H1 (cell line): ENCODE results near the gene DERL2. TPM values are rescaled to one million over a fixed set of nuclear protein-coding genes. Genes with fewer than 3 reads are reported as not detected.

Source experiments
- CTCF ChIA-PET: fragments of 300-600 bp; sonication (Branson Sonifier 250); formaldehyde crosslinking; loops from one replicate; lab custom pipeline; 2021; ENCODE audit not compliant: partially characterized antibody; lab: Charles Lee
- POLR2A ChIA-PET: fragments of 300-600 bp; sonication (Branson Sonifier 250); formaldehyde crosslinking; loops from one replicate; lab custom pipeline; 2021; ENCODE audit warnings: inconsistent platforms; ENCODE audit not compliant: partially characterized antibody; lab: Charles Lee
- DNase-seq, 2 experiments: peaks; one replicate each; pipeline versions ENCODE4 v3.0.0 to v3.0.0-alpha.2; 2010 to 2022; ENCODE audit warnings: low spot score in 2 of 2, low read depth in 1 of 2, mixed read lengths in 1 of 2
- FAIRE-seq: peaks from 2 replicates; lab custom pipeline; 2011; peaks lifted over from hg19 to GRCh38; lab: Jason Lieb, UNC
- H2AFZ ChIP-seq: 2 replicates; pipeline ENCODE4 v1.8.1; 2012; ENCODE audit warnings: low read length, inconsistent platforms
- H2AK5ac ChIP-seq: 2 replicates; pipeline ENCODE4 v1.6.1; 2013; ENCODE audit warnings: low read depth, low read length
- H2BK120ac ChIP-seq: replicated peaks from 2 replicates; pipeline ENCODE3; 2013; ENCODE audit warnings: low read depth, low read length, inconsistent platforms
- H2BK12ac ChIP-seq: 2 replicates; pipeline ENCODE4 v1.6.1; 2013; ENCODE audit warnings: low read depth, low read length
- H2BK15ac ChIP-seq: 2 replicates; pipeline ENCODE4 v1.6.1; 2013; ENCODE audit warnings: low read length
- H2BK20ac ChIP-seq: 2 replicates; pipeline ENCODE4 v1.6.1; 2013; ENCODE audit warnings: low read length
- H2BK5ac ChIP-seq: 2 replicates; pipeline ENCODE4 v1.6.1; 2013; ENCODE audit warnings: low read depth, low read length
- H3K14ac ChIP-seq: 2 replicates; pipeline ENCODE4 v1.6.1; 2013; ENCODE audit warnings: inconsistent platforms; ENCODE audit not compliant: insufficient read length
- H3K18ac ChIP-seq: 2 replicates; pipeline ENCODE4 v1.6.1; 2013; ENCODE audit warnings: low read length; ENCODE audit errors: extremely low read depth
- H3K23ac ChIP-seq: 2 replicates; pipeline ENCODE4 v1.6.1; 2013; ENCODE audit warnings: inconsistent platforms; ENCODE audit not compliant: insufficient read length
- H3K23me2 ChIP-seq: 2 replicates; pipeline ENCODE4 v1.6.1; 2013; ENCODE audit warnings: low read depth, low read length
- H3K27ac ChIP-seq: 2 replicates; pipeline ENCODE4 v1.6.1; 2011; ENCODE audit warnings: low read depth, low read length, inconsistent platforms
- H3K27me3 ChIP-seq, 4 experiments: replicated peaks in 1 of 4; 1 replicate in 1 of 4; 2 replicates in 3 of 4; pipeline versions ENCODE4 v1.6.1 to v1.8.1; 2011 to 2013; ENCODE audit warnings: low read length in 3 of 4, mild to moderate bottlenecking in 3 of 4, inconsistent platforms in 2 of 4, mixed read lengths in 2 of 4, moderate library complexity in 1 of 4; ENCODE audit not compliant: control insufficient read depth in 3 of 4, insufficient read depth in 3 of 4; ENCODE audit errors: extremely low read depth in 1 of 4
- H3K36me3 ChIP-seq, 4 experiments: 2 replicates each; pipeline versions ENCODE4 v1.6.1 to v1.8.1; 2011 to 2013; ENCODE audit warnings: mild to moderate bottlenecking in 4 of 4, low read length in 3 of 4, moderate library complexity in 2 of 4, control low read depth in 1 of 4, inconsistent platforms in 1 of 4; ENCODE audit not compliant: insufficient read depth in 4 of 4, control insufficient read depth in 2 of 4
- H3K4ac ChIP-seq: replicated peaks from 2 replicates; pipeline ENCODE3; 2013; ENCODE audit warnings: low read length, low read depth, mixed read lengths, inconsistent platforms; ENCODE audit not compliant: insufficient read length
- H3K4me1 ChIP-seq, 4 experiments: replicated peaks in 1 of 4; 1 replicate in 1 of 4; 2 replicates in 3 of 4; pipeline versions ENCODE4 v1.6.1 to v1.8.1; 2011 to 2013; ENCODE audit warnings: low read length in 3 of 4, inconsistent platforms in 2 of 4, mixed read lengths in 1 of 4; ENCODE audit not compliant: insufficient read depth in 4 of 4, control insufficient read depth in 3 of 4
- H3K4me2 ChIP-seq, 2 experiments: 2 replicates each; pipeline versions ENCODE4 v1.6.1 to v1.8.1; 2011 to 2013; ENCODE audit warnings: low read depth in 2 of 2, low read length in 2 of 2, control low read depth in 1 of 2, inconsistent platforms in 1 of 2, mild to moderate bottlenecking in 1 of 2; ENCODE audit not compliant: insufficient read depth in 1 of 2
- H3K4me3 ChIP-seq, 4 experiments: fragments of 200-600, 300-600 bp in 1 of 4; sonication (generic), shearing (Covaris generic), sonication (Bioruptor Twin) in 1 of 4; 2 replicates each; pipeline versions ENCODE4 v1.5.1 to v1.8.1; 2011 to 2016; ENCODE audit warnings: low read length in 4 of 4, low read depth in 3 of 4, control low read depth in 2 of 4, inconsistent platforms in 2 of 4, mild to moderate bottlenecking in 2 of 4, mixed read lengths in 1 of 4, moderate library complexity in 1 of 4; ENCODE audit not compliant: insufficient read depth in 2 of 4; ENCODE audit errors: extremely low read depth in 1 of 4
- H3K56ac ChIP-seq: replicated peaks from 2 replicates; pipeline ENCODE3; 2013; ENCODE audit warnings: low read depth, mild to moderate bottlenecking, mixed read lengths, low read length, inconsistent platforms; ENCODE audit not compliant: insufficient read length
- H3K79me1 ChIP-seq: 2 replicates; pipeline ENCODE4 v1.6.1; 2013; ENCODE audit warnings: low read depth, low read length, control low read depth
- H3K79me2 ChIP-seq, 2 experiments: 2 replicates each; pipeline versions ENCODE4 v1.6.1 to v1.8.1; 2012 to 2013; ENCODE audit warnings: low read length in 2 of 2, mild to moderate bottlenecking in 2 of 2, inconsistent platforms in 1 of 2; ENCODE audit not compliant: insufficient read depth in 2 of 2, control insufficient read depth in 1 of 2
- H3K9ac ChIP-seq, 4 experiments: replicated peaks in 1 of 4; 1 replicate in 1 of 4; 2 replicates in 3 of 4; pipeline versions ENCODE4 v1.6.1 to v1.8.1; 2011 to 2013; ENCODE audit warnings: low read depth in 3 of 4, low read length in 3 of 4, control low read depth in 2 of 4, mild to moderate bottlenecking in 2 of 4, moderate library complexity in 2 of 4, inconsistent platforms in 1 of 4; ENCODE audit errors: extremely low read depth in 1 of 4
- H3K9me3 ChIP-seq, 2 experiments: 2 replicates each; pipeline versions ENCODE4 v1.6.1 to v1.8.1; 2012 to 2013; ENCODE audit warnings: mild to moderate bottlenecking in 2 of 2, moderate library complexity in 2 of 2, control low read depth in 1 of 2, inconsistent platforms in 1 of 2, low read depth in 1 of 2, low read length in 1 of 2, mixed read lengths in 1 of 2; ENCODE audit not compliant: insufficient read depth in 2 of 2
- H4K20me1 ChIP-seq, 2 experiments: replicated peaks in 1 of 2; 2 replicates each; pipeline versions ENCODE3 to v1.8.1; 2011 to 2013; ENCODE audit warnings: inconsistent platforms in 2 of 2, low read length in 2 of 2, mild to moderate bottlenecking in 1 of 2; ENCODE audit not compliant: insufficient read depth in 2 of 2, control insufficient read depth in 1 of 2
- H4K5ac ChIP-seq: 2 replicates; pipeline ENCODE4 v1.6.1; 2013; ENCODE audit warnings: low read length, low read depth, mixed read lengths, inconsistent platforms; ENCODE audit not compliant: insufficient read length
- H4K8ac ChIP-seq: 2 replicates; pipeline ENCODE4 v1.8.0; 2013; ENCODE audit warnings: mild to moderate bottlenecking, moderate library complexity, low read length, inconsistent platforms; ENCODE audit not compliant: insufficient read depth; ENCODE audit errors: extremely low read depth
- H4K91ac ChIP-seq: replicated peaks from 2 replicates; pipeline ENCODE3; 2013; ENCODE audit warnings: low read length, mixed read lengths, inconsistent platforms; ENCODE audit not compliant: insufficient read length
- BCL11A ChIP-seq, 2 experiments: IDR thresholded peaks; one replicate each; pipeline ENCODE4 v1.6.1; 2011; ENCODE audit warnings: low read depth in 2 of 2, low read length in 2 of 2, mild to moderate bottlenecking in 2 of 2
- EZH2 ChIP-seq: fragments of 200-600 bp; sonication (generic); IDR thresholded peaks from 2 replicates; pipeline ENCODE4 v1.7.1; 2012; ENCODE audit warnings: low read depth, mild to moderate bottlenecking, moderate library complexity, low read length, inconsistent platforms; ENCODE audit not compliant: severe bottlenecking
- HDAC6 ChIP-seq: IDR thresholded peaks from one replicate; pipeline ENCODE4 v1.7.1; 2012; ENCODE audit warnings: low read depth, mild to moderate bottlenecking, inconsistent platforms, low read length, moderate library complexity
- KDM1A ChIP-seq: fragments of 200-600, 300-600 bp; sonication (generic); IDR thresholded peaks from 2 replicates; pipeline ENCODE4 v1.7.1; 2016; ENCODE audit warnings: mild to moderate bottlenecking, low read length, borderline replicate concordance
- MAFK ChIP-seq: IDR thresholded peaks from 2 replicates; pipeline ENCODE4 v1.6.1; 2012; ENCODE audit warnings: low read depth, mild to moderate bottlenecking, improper control_type of control experiment, low read length
- PHF8 ChIP-seq: fragments of 200-600 bp; sonication (generic); conservative IDR thresholded peaks from 2 replicates; pipeline ENCODE4 v1.7.1; 2012; ENCODE audit warnings: low read depth, mild to moderate bottlenecking, inconsistent platforms, low read length, moderate library complexity
- RBBP5 ChIP-seq: IDR thresholded peaks from 2 replicates; pipeline ENCODE4 v1.7.1; 2012; ENCODE audit warnings: low read depth, mild to moderate bottlenecking, inconsistent platforms, low read length, moderate library complexity, borderline replicate concordance
- RXRA ChIP-seq: IDR thresholded peaks from 2 replicates; pipeline ENCODE4 v1.6.1; 2011; ENCODE audit warnings: low read depth, mild to moderate bottlenecking, low read length, moderate library complexity; ENCODE audit not compliant: insufficient read depth
- SP1 ChIP-seq: IDR thresholded peaks from 2 replicates; pipeline ENCODE4 v1.6.1; 2011; ENCODE audit warnings: low read depth, low read length
- TAF1 ChIP-seq: IDR thresholded peaks from 2 replicates; pipeline ENCODE4 v1.6.1; 2011; ENCODE audit warnings: mild to moderate bottlenecking, low read depth, low read length
- TBP ChIP-seq: IDR thresholded peaks from 2 replicates; pipeline ENCODE4 v1.6.1; 2011; ENCODE audit warnings: low read depth, low read length, improper control_type of control experiment
- WGBS, 2 experiments: shearing (Covaris generic) in 1 of 2; methylation state at CpG; one replicate each; pipeline versions ENCODE4 v1.1.6 to v1.1.7; 2013 to 2015; ENCODE audit warnings: low lambda C conversion rate in 2 of 2, mixed read lengths in 2 of 2, inconsistent platforms in 1 of 2, low coverage in 1 of 2, missing lambda C conversion rate in 1 of 2; ENCODE audit not compliant: insufficient replicate concordance in 2 of 2, insufficient coverage in 1 of 2, insufficient read length in 1 of 2; ENCODE audit errors: extremely low coverage in 1 of 2, missing lambda C conversion rate in 1 of 2; 5-methylcytosine and 5-hydroxymethylcytosine counted together
- polyA plus RNA-seq, 7 experiments: library from polyadenylated mRNA; depleted of rRNA in 3 of 7; stranded (reverse) in 5 of 7; unstranded in 2 of 7; fragments of >200 nt in 5 of 7; fragments of 200-250 nt in 2 of 7; gene quantifications; 1 replicate in 5 of 7; 2 replicates in 1 of 7; 4 replicates in 1 of 7; pipeline versions ENCODE4 v1.2.1 to v1.2.3, GENCODE V29; 2011 to 2013; ENCODE audit warnings: missing spikeins in 2 of 7, mixed read lengths in 2 of 7
- total RNA-seq: library from RNA; stranded (reverse); fragmentation: NEBNext Ultra II Directional; extraction: Animal tissue kit (Norgen Biotek cat#: 25700); gene quantifications from 2 replicates; pipeline ENCODE4 v1.2.1, GENCODE V29; 2021

DERL2 gene
- total and polyA plus RNA-seq, 2 of the 8 experiments (the other 6 are each of a cell fraction or from before 2014, with no cell fraction given): 55.3 to 58.4 TPM

- ChIA-PET CTCF (interaction anchor here (0.9 kb wide), 1 partner anchor 41 kb away, joined by 3 read pairs; no protein-coding TSS in a partner anchor), POLR2A (interaction anchor here (2.8 to 4.1 kb wide), 2 partner anchors 14 to 34 kb away, joined by 16 to 69 read pairs; partner anchors contain the start of genes DERL2, DHX33 and MIS12)
- no peak overlapping the region; the same call in 1 of the 2 replicates for H4K8ac ChIP-seq
- H3K79me1 ChIP-seq: no peaks in the 10 kb centered on the region
- peaks cover 17% of the 10 kb centered on the region; the same call in 1 of the 2 replicates for H3K23me2 ChIP-seq
- no peak overlapping the region for H2AFZ ChIP-seq
- H2BK12ac ChIP-seq: no peak overlapping the region
- no peak overlapping the region for H4K91ac ChIP-seq
- no peak overlapping the region for H3K27ac ChIP-seq
- no peaks in the 10 kb centered on the region for H3K9me3 ChIP-seq
- H4K5ac ChIP-seq: no peak overlapping the region
- no peak overlapping the region for H3K4ac ChIP-seq
- no peak overlapping the region; a peak in 1 of 7 replicates for H3K9ac ChIP-seq
- H3K14ac ChIP-seq: no peak overlapping the region
- H3K23ac ChIP-seq: no peak overlapping the region
- H4K20me1 ChIP-seq: peaks cover 0 to 2% of the 10 kb centered on the region in 2 experiments
- no peak overlapping the region for H2BK20ac ChIP-seq
- no peak for FAIRE-seq
- H2BK120ac ChIP-seq: no peak overlapping the region
- H2BK15ac ChIP-seq: no peak overlapping the region
- H3K36me3 ChIP-seq: no peaks in the 10 kb centered on the region
- H3K4me2 ChIP-seq: peak overlapping the region; percentile 86 to 98; a peak in 2 of 4 replicates
- DNase-seq: no peak
- H2BK5ac ChIP-seq: no peak overlapping the region
- peaks cover 7 to 39% (median 25%) of the 10 kb centered on the region in 4 experiments for H3K27me3 ChIP-seq
- WGBS, 2 experiments: 84% methylated on average over 8 of the region's 8 CpGs; no CpG with 5 or more reads in 1 of the 2 experiments
- 0 out of 8 replicates have a peak overlapping the region, but pooled peaks of 2 of the 4 experiments have one; percentile 11 to 17 for H3K4me3 ChIP-seq
- no peak overlapping the region for H3K56ac ChIP-seq
- no peak overlapping the region for H3K18ac ChIP-seq
- H2AK5ac ChIP-seq: no peak overlapping the region
- H3K79me2 ChIP-seq: no peaks in the 10 kb centered on the region
- peaks cover 0 to 8% (median 4%) of the 10 kb centered on the region in 4 experiments; a peak in 3 of 7 replicates for H3K4me1 ChIP-seq
- TF ChIP-seq TBP: no peak
- TF ChIP-seq MAFK: no peak
- TF ChIP-seq PHF8: no peak
- no peak for TF ChIP-seq SP1
- no peak for TF ChIP-seq KDM1A
- TF ChIP-seq RBBP5: no peak
- TF ChIP-seq TAF1: no peak
- no peak for TF ChIP-seq BCL11A (IDR thresholded peaks at IDR 0.05; ENCODE audit: low read depth in 2 of 2, low read length in 2 of 2)
- TF ChIP-seq HDAC6: no peak
- no peak for TF ChIP-seq RXRA
- TF ChIP-seq EZH2: no peak
Observed at GRCh38 chr17:5501685-5502084, 15.7 kb upstream of the DERL2 start.
